ENCODE results near the gene ATG2B. TPM values are rescaled to one million over a fixed set of nuclear protein-coding genes. Genes with fewer than 3 reads are reported as not detected.
A peak's percentile ranks its signal among the peaks of the same experiment; 100 is the strongest.

ATG2B gene
- total RNA-seq, 1 donor from 2014 or later = 14.1 TPM

DNA sequence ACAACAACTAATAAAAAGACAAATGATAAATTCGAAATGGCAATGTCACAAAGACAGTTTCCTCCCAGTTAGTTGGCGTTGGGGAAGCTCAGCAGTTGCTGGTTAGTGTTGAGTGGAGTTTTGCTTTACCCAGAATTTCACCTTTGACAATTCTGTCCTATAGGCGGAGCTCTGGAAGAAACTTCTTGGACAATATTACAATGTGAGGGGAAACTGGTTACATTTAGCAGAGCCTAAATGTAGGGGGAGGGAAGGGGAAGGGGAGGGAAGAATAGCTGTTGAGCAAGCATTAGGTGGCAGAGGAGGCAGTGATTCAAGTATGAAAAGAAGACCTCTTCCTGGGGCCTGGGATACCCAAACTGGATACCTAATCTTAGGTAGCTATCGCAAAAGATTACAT, 55.7 kb downstream of the ATG2B start:
- Mint-ChIP-seq H3K4me3 (ENCODE audit: unreplicated experiment) (no peak overlapping the region), H3K4me1 (ENCODE audit: unreplicated experiment) (no peaks in the 10 kb centered on the region), H3K36me3 (ENCODE audit: low read depth, unreplicated experiment) (no peaks in the 10 kb centered on the region), H3K27me3 (ENCODE audit: unreplicated experiment) (no peaks in the 10 kb centered on the region), H3K27ac (ENCODE audit: unreplicated experiment) (no peak overlapping the region), H3K9me3 (ENCODE audit: unreplicated experiment) (no peaks in the 10 kb centered on the region)
- TF ChIP-seq, protein P1, sequence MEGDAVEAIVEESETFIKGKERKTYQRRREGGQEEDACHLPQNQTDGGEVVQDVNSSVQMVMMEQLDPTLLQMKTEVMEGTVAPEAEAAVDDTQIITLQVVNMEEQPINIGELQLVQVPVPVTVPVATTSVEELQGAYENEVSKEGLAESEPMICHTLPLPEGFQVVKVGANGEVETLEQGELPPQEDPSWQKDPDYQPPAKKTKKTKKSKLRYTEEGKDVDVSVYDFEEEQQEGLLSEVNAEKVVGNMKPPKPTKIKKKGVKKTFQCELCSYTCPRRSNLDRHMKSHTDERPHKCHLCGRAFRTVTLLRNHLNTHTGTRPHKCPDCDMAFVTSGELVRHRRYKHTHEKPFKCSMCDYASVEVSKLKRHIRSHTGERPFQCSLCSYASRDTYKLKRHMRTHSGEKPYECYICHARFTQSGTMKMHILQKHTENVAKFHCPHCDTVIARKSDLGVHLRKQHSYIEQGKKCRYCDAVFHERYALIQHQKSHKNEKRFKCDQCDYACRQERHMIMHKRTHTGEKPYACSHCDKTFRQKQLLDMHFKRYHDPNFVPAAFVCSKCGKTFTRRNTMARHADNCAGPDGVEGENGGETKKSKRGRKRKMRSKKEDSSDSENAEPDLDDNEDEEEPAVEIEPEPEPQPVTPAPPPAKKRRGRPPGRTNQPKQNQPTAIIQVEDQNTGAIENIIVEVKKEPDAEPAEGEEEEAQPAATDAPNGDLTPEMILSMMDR (IDR thresholded peaks at IDR 0.05; ENCODE audit: unreplicated experiment) = no peak
- no peak for DNase-seq (ENCODE audit: low spot score)

DNA sequence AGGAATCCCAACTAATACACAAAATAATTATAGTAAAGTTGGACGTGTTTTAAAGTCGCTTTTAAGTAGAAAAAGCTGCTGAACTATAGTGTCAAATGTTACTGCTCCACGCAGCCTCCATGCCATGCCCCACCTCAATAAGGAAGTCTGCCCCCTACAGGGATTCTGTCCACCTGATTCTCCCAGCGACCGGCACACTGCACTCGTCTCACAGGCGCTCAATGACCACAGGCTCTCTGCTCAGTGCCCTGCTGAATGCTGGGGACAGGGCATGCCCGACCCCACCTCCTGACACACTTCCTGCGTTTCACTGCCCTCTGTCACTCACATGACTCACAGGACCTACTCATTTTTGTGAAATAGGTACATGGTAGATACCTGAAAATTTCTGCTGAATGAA, 58.2 kb downstream of the ATG2B start:
- Mint-ChIP-seq H3K9me3 (ENCODE audit: unreplicated experiment) (no peaks in the 10 kb centered on the region), H3K4me1 (ENCODE audit: unreplicated experiment) (no peaks in the 10 kb centered on the region), H3K36me3 (ENCODE audit: low read depth, unreplicated experiment) (no peaks in the 10 kb centered on the region), H3K27me3 (ENCODE audit: unreplicated experiment) (no peaks in the 10 kb centered on the region), H3K4me3 (ENCODE audit: unreplicated experiment) (no peak overlapping the region), H3K27ac (ENCODE audit: unreplicated experiment) (no peak overlapping the region)
- TF ChIP-seq, protein P1 (IDR thresholded peaks at IDR 0.05; ENCODE audit: unreplicated experiment) = peak; percentile 52
- DNase-seq (ENCODE audit: low spot score) = peak; percentile 42

DNA sequence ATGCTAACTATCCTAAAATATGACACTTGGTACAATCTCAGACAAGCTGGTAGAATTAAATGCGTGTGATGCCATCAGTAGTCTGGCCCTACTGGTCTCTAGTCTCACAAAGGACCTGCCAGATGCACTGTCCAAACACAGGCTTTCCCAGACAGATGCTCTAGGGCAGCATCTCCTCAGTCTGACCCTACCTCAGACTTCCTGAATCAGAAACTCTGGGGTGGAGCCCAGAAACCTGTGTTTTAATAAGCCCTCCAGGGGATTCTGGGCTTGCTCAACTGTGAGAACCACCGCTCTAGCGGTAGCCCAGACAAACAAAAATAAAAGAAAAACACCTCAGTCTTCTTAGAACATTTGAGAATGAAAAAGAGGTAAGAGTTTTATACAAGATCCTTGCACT, 59.2 kb downstream of the ATG2B start:
- TF ChIP-seq, protein P1 (IDR thresholded peaks at IDR 0.05; ENCODE audit: unreplicated experiment) = no peak
- Mint-ChIP-seq H3K27ac (ENCODE audit: unreplicated experiment) (no peak overlapping the region), H3K4me3 (ENCODE audit: unreplicated experiment) (no peak overlapping the region), H3K27me3 (ENCODE audit: unreplicated experiment) (no peaks in the 10 kb centered on the region), H3K9me3 (ENCODE audit: unreplicated experiment) (no peaks in the 10 kb centered on the region), H3K36me3 (ENCODE audit: low read depth, unreplicated experiment) (no peaks in the 10 kb centered on the region), H3K4me1 (ENCODE audit: unreplicated experiment) (no peaks in the 10 kb centered on the region)
- DNase-seq (ENCODE audit: low spot score) = no peak

DNA sequence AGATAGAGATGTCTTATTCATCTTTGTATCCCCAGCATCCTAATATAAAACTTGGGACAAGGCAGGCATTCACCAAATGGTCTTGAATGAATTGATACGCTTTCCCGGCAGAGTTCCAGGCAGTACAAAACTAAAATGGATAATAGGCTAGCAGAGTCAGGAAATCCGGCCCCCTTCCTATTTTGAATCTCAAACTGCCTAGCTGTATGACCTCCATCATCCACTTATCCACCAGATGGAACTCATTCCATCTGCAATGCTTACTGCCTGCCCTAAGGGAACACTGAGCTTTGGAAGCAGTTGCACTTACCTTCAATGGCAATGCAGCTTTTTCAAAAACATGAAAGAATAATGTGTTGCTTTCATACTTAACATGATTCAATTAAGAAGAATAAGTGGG, 63.7 kb downstream of the ATG2B start:
- Mint-ChIP-seq H3K9me3 (ENCODE audit: unreplicated experiment) (no peaks in the 10 kb centered on the region), H3K27ac (ENCODE audit: unreplicated experiment) (no peak overlapping the region), H3K36me3 (ENCODE audit: low read depth, unreplicated experiment) (no peaks in the 10 kb centered on the region), H3K4me3 (ENCODE audit: unreplicated experiment) (no peak overlapping the region), H3K4me1 (ENCODE audit: unreplicated experiment) (peaks cover 3% of the 10 kb centered on the region), H3K27me3 (ENCODE audit: unreplicated experiment) (no peaks in the 10 kb centered on the region)
- no peak for DNase-seq (ENCODE audit: low spot score)
- TF ChIP-seq, protein P1 (IDR thresholded peaks at IDR 0.05; ENCODE audit: unreplicated experiment) = no peak

DNA sequence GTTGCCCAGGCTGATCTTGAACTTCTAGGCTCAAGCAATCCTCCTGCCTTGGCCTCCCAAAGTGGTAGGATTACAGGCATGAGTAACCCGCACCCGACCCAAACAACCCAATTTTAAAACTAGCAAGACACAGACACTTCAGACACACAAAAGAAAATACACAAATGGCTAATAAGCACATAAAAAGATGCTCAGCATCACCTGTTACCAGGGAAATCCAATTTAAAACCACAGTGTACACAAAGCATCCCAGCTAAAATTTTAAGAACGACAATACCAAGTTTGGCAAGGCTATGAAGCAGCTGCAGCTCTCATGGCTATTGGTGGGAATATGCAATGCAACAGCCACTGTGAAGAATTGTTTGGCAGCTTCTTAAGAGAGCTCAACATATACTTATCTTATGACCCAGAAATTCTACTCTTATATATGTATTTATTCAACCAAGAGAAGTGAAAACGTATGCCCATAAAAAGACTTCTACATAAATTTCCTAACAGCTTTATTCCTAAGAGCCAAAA, 65.1 kb downstream of the ATG2B start:
- Mint-ChIP-seq H3K4me1 (ENCODE audit: unreplicated experiment) (peaks cover 9% of the 10 kb centered on the region), H3K4me3 (ENCODE audit: unreplicated experiment) (no peak overlapping the region), H3K27me3 (ENCODE audit: unreplicated experiment) (no peaks in the 10 kb centered on the region), H3K36me3 (ENCODE audit: low read depth, unreplicated experiment) (no peaks in the 10 kb centered on the region), H3K27ac (ENCODE audit: unreplicated experiment) (no peak overlapping the region), H3K9me3 (ENCODE audit: unreplicated experiment) (no peaks in the 10 kb centered on the region)
- TF ChIP-seq, protein P1 (IDR thresholded peaks at IDR 0.05; ENCODE audit: unreplicated experiment) = no peak
- DNase-seq (ENCODE audit: low spot score) = no peak
